GM18505 (cell line): ENCODE results near the gene FAT2.

ENCODE experiments used
- ATAC-seq: cut with Tn5 transposase; IDR thresholded peaks from one replicate; pipeline ENCODE4 v1.9.1; 2021; ENCODE audit not compliant: unreplicated experiment
- POLR2A ChIP-seq: IDR thresholded peaks from 4 replicates; pipeline ENCODE4 v1.6.1; 2011; ENCODE audit warnings: borderline replicate concordance; ENCODE audit not compliant: insufficient read depth, insufficient read length; ENCODE audit errors: extremely low read depth

The FAT2 gene

DNA sequence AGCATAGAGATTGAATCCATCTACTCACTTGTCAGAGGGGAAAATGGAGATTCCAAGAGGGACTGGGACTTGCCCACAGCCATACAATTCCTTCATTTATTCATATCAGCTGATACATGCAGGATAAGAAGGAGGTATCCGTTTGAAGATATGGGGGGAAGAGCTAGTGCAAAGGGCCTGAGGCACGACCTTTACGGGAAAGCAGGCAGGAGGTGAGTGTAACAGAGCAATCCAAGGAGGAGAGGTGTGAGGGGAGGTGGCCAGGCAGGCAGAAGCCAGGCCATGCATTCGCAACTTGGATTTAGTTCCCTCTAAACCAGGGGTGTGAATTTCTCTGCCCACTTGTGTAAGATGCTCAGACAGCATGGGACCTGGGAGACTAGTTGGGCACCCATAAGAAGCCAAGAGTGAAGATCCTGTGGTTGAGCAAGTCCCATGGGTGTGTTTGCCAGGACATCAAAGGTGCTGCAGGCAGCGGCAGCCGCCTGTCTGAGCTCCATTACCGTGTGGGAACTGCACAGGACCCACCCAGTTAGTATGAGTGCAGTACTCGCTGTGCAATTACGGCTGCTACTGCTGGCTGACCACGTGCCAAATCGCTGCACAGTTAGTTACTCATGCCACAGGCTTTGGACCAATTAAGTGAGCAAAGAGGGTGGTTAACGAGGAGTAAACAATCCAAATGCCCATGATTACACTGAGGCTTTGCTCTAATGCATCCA lies 31.4 kb upstream of the FAT2 start:
- TF ChIP-seq POLR2A, result no peak
- no peak for ATAC-seq

DNA sequence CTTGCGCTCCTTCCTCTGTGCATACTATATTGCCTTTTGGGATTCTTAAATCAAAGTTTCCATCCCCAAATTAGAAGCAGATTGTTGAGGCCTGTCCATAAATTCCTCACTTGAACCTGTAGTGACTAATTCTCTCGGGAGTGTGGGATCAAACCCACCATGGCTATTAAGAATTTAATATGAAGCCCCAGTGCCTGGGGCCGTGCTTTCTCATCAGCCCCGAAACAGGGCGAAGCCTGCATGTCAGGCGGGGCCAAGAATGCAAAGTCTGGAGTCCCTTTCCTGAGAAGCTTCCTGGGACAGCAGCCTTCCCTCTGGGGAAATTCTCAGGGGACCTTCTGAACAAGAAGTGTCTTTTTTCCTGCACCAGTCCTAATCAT lies 29.3 kb upstream of the FAT2 start:
- TF ChIP-seq POLR2A, result no peak
- ATAC-seq, result no peak

- no peak for TF ChIP-seq POLR2A
- ATAC-seq, result no peak
Measured at GRCh38 chr5:151619812-151620460, 28.8 kb upstream of the FAT2 start.

GRCh38 chr5:151618907-151619306 lies 27.8 kb upstream of the FAT2 start:
- no peak for TF ChIP-seq POLR2A
- no peak for ATAC-seq

DNA sequence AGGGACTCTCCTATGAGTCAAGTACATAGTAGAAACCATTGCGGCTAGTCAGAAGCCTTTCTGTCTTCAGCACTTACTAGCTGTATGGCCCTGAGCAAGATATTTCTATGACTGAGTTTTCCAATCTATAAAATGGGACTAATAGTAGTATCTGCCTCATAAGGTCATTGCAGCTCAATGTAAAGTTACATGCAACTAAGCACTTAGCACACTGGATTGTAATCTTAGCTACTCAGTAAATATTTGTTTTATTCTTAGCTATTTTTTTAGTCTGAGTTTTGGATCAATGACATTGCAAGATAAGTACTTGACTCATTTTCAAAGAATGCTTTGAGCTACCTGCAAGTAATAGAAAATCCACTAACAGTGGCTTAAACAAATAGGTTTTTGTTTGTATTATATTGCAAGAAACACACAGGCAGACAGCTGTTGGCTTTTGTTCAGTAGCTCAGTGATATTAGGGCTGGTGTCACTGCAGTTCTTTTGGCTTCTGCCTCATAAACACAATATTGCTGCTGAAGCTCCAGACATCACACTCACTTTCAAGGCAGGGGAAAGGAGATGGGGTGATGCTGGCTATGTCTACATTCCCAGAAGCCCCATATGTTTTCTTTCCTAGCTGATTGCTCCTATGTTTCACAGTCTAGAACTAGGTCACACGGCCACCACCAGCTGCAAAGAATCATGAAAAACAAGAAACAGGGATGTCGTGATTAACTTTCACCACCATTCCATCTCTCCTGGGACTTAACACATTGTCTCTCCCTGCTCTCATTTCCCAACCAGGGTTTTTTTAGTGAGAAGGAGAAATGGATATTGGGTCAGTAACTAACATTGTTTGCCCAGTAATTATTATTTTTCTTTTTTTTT lies 26.9 kb upstream of the FAT2 start:
- no peak for ATAC-seq

GRCh38 chr5:151617383-151617840 lies 26.3 kb upstream of the FAT2 start:
- TF ChIP-seq POLR2A, result no peak

More for the DNA sequence above, 26.9 kb upstream of the FAT2 start:
- TF ChIP-seq POLR2A, result no peak

GRCh38 chr5:151615431-151615830 lies 24.3 kb upstream of the FAT2 start:
- TF ChIP-seq POLR2A, result no peak
- ATAC-seq, result no peak

More at GRCh38 chr5:151617383-151617840, 26.3 kb upstream of the FAT2 start:
- no peak for ATAC-seq

DNA sequence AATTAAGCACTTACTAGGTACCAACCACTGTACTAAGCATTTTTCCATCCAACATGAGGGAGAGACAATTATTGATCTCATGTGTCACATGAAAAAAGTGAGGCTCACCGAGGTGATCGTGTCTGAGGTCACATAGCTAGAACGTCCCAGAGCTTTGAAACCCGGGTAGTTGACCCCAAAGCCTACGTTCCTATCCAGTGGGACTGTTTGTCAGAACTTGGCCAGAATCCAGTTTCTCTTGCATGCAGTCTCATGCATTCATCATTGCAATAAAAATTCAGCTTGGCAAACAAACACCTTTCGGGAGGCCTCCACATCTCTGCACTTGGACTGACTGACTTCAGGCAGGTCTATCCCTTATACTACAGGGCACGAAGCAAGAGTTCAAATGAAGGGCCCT lies 23.4 kb upstream of the FAT2 start:
- TF ChIP-seq POLR2A, result no peak
- ATAC-seq, result no peak

DNA sequence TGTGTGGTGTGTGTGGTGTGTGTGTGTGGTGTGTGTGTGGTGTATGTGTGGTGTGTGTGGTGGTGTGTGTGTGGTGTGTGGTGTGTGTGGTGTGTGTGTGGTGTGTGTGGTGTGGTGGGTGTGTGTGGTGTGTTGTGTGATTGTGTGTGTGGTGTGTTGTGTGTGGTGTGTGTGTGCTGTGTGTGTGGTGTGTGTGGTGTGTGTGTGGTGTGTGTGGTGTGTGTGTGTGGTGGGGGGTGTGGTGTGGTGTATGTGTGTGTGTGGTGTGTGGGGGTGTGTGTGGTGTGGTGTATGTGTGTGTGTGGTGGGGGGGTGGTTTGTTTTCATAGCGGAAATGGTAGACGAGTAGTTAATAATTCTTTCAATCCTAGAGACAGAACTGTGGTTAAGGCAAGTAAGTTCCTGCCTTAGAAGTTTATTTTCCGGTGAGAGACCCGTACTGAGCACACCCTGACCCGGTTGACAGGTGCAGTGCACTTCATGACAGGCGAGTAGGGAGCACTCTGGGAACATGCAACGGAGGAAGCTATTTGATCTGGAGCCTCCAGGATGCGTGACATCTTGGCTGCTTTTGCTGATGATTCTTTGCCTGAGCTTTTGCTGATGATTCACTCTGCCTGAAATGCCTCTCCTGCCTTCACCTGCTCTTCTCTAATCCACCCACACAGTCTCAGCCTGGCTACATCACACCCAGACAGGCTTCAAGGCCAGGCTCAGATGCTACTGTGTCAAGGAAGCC lies 21.7 kb upstream of the FAT2 start:
- TF ChIP-seq POLR2A, result no peak
- peak; percentile 72 for ATAC-seq

GRCh38 chr5:151611127-151611775 lies 20.1 kb upstream of the FAT2 start:
- no peak for ATAC-seq
- no peak for TF ChIP-seq POLR2A

- no peak for ATAC-seq
- TF ChIP-seq POLR2A, result no peak
Measured at GRCh38 chr5:151608522-151608921, 17.4 kb upstream of the FAT2 start.

- ATAC-seq, result no peak
- no peak for TF ChIP-seq POLR2A
Measured at GRCh38 chr5:151607304-151607703, 16.2 kb upstream of the FAT2 start.
